Measurements from ENCODE around the gene LPGAT1. TPM values are rescaled to one million over a fixed set of nuclear protein-coding genes. Genes with fewer than 3 reads are reported as not detected.

LPGAT1 gene
- total and polyA plus RNA-seq, 2 donors from 2014 or later: 7.1 to 67.4 TPM

DNA sequence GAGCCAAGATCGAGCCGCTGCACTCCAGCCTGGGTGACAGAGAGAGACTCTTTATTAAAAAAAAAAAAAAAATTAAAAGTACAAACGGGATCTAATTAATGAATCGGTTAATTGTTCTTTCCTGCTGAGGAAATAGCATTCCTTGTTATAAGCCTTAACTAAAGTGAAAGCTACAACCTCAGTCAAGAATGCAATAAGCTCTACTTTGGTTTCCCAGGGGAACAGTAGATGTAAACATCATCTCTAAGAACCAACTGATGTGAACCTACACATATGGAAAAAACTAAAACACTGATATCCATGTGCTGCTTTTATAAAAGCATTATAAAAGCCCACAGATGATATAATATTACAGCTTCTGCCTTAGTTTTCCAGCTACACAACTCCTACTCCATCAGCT, 41.9 kb downstream of the LPGAT1 start:
- FAIRE-seq (no peak), DNase-seq (peak in 1 of 5 donors; percentile 14)
- Histone ChIP-seq H3K27ac (ENCODE audit: low read depth in 2 of 2, low read length in 2 of 2) (no peak overlapping the region), H3K4me3 (ENCODE audit: low read length in 3 of 3) (no peak overlapping the region), H3K9ac (ENCODE audit: low read length in 3 of 3) (no peak overlapping the region), H3K4me1 (ENCODE audit: control insufficient read depth in 2 of 3, insufficient read depth in 2 of 3, low read depth in 1 of 3, low read length in 3 of 3) (peaks cover 0 to 4% (median 0%) of the 10 kb centered on the region in 3 donors), H3K36me3 (ENCODE audit: control insufficient read depth in 2 of 3, insufficient read depth in 3 of 3, low read length in 3 of 3) (peaks cover 0 to 4% (median 2%) of the 10 kb centered on the region in 3 donors), H3K27me3 (ENCODE audit: control insufficient read depth, insufficient read depth, low read length) (no peaks in the 10 kb centered on the region), H3K9me3 (ENCODE audit: control insufficient read depth in 2 of 3, insufficient read depth in 1 of 3, low read length in 3 of 3) (no peaks in the 10 kb centered on the region)
- no peak for TF ChIP-seq CTCF (IDR thresholded peaks at IDR 0.05; ENCODE audit: borderline replicate concordance, extremely low read depth, insufficient read depth)
- intact Hi-C loops (cut with DNase I): no loop called here

GRCh38 chr1:211783897-211784296, 46.7 kb downstream of the LPGAT1 start:
- intact Hi-C loops (cut with DNase I): no loop called here
- Histone ChIP-seq H3K36me3 (ENCODE audit: control insufficient read depth in 2 of 3, insufficient read depth in 3 of 3, low read length in 3 of 3) (no peaks in the 10 kb centered on the region), H3K9me3 (ENCODE audit: control insufficient read depth in 2 of 3, insufficient read depth in 1 of 3, low read length in 3 of 3) (no peaks in the 10 kb centered on the region), H3K27ac (ENCODE audit: low read depth in 2 of 2, low read length in 2 of 2) (no peak overlapping the region), H3K4me1 (ENCODE audit: control insufficient read depth in 2 of 3, insufficient read depth in 2 of 3, low read depth in 1 of 3, low read length in 3 of 3) (peaks cover 0 to 4% (median 0%) of the 10 kb centered on the region in 3 donors), H3K4me3 (ENCODE audit: low read length in 3 of 3) (no peak overlapping the region), H3K9ac (ENCODE audit: low read length in 3 of 3) (no peak overlapping the region), H3K27me3 (ENCODE audit: control insufficient read depth, insufficient read depth, low read length) (no peaks in the 10 kb centered on the region)
- no peak for TF ChIP-seq CTCF (IDR thresholded peaks at IDR 0.05; ENCODE audit: borderline replicate concordance, extremely low read depth, insufficient read depth)
- DNase-seq: no peak
- FAIRE-seq: no peak

DNA sequence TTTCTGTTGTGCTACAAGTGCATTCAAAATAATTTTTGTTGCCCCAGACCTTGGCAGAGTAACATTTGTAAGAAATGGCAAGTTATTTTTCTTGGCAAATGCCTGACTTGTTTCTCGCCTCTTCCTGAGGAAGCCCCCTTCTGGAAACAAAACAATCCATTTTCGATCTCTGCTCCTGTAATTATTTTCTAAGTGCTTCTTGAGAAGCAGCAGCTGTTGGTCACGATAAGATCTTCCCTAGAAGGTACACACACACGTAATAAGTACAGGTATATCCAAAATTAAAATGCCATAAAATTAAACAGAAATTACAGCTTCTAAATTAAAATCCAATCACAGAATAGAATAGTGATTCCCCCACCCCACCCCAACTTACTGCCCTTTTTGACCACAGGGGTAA, 47.3 kb downstream of the LPGAT1 start:
- peaks cover 0 to 4% (median 0%) of the 10 kb centered on the region in 3 donors for H3K4me1 ChIP-seq (ENCODE audit: control insufficient read depth in 2 of 3, insufficient read depth in 2 of 3, low read depth in 1 of 3, low read length in 3 of 3)
- no peak overlapping the region for H3K9ac ChIP-seq (ENCODE audit: low read length in 3 of 3)
- TF ChIP-seq CTCF (IDR thresholded peaks at IDR 0.05; ENCODE audit: borderline replicate concordance, extremely low read depth, insufficient read depth): no peak
- no peak overlapping the region for H3K27ac ChIP-seq (ENCODE audit: low read depth in 2 of 2, low read length in 2 of 2)
- no peaks in the 10 kb centered on the region for H3K9me3 ChIP-seq (ENCODE audit: control insufficient read depth in 2 of 3, insufficient read depth in 1 of 3, low read length in 3 of 3)
- no peaks in the 10 kb centered on the region for H3K27me3 ChIP-seq (ENCODE audit: control insufficient read depth, insufficient read depth, low read length)
- DNase-seq (no peak), FAIRE-seq (no peak)
- H3K4me3 ChIP-seq (ENCODE audit: low read length in 3 of 3): no peak overlapping the region
- intact Hi-C loops (cut with DNase I): no loop called here
- H3K36me3 ChIP-seq (ENCODE audit: control insufficient read depth in 2 of 3, insufficient read depth in 3 of 3, low read length in 3 of 3): no peaks in the 10 kb centered on the region

DNA sequence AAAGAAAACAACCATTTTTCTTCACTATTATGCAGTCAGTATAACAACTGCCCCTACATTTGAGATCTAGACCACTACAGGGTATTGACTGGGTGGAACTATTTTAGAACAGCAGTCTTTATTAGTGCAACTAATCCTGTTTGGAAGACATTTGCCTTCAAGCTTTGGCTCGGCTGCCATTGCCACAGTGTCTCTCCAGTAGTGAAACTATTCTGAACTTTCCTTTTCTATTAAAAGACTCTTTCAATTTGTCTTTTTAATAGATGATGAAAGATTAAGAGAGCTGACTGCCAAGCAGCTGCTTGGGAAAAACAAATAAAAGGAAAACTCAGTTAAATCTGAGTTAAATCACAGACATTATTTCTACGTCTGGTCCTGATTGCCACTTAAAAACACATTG, 49.3 kb downstream of the LPGAT1 start:
- Histone ChIP-seq H3K36me3 (ENCODE audit: control insufficient read depth in 2 of 3, insufficient read depth in 3 of 3, low read length in 3 of 3) (no peaks in the 10 kb centered on the region), H3K4me3 (ENCODE audit: low read length in 3 of 3) (no peak overlapping the region), H3K27me3 (ENCODE audit: control insufficient read depth, insufficient read depth, low read length) (no peaks in the 10 kb centered on the region), H3K27ac (ENCODE audit: low read depth in 2 of 2, low read length in 2 of 2) (no peak overlapping the region), H3K9me3 (ENCODE audit: control insufficient read depth in 2 of 3, insufficient read depth in 1 of 3, low read length in 3 of 3) (no peaks in the 10 kb centered on the region), H3K4me1 (ENCODE audit: control insufficient read depth in 2 of 3, insufficient read depth in 2 of 3, low read depth in 1 of 3, low read length in 3 of 3) (peaks cover 0 to 4% (median 0%) of the 10 kb centered on the region in 3 donors), H3K9ac (ENCODE audit: low read length in 3 of 3) (no peak overlapping the region)
- intact Hi-C loops (cut with DNase I): no loop called here
- FAIRE-seq (no peak), DNase-seq (peak in 1 of 5 donors; percentile 32)
- no peak for TF ChIP-seq CTCF (IDR thresholded peaks at IDR 0.05; ENCODE audit: borderline replicate concordance, extremely low read depth, insufficient read depth)
